Trophoblast cell (in vitro differentiated cells and primary cell): ENCODE data around the gene ACOX3.

ENCODE experiments used
- DNase-seq, 2 donors: peaks; one replicate each; pipeline ENCODE4 v3.0.0-alpha.2; 2016
- H2AFZ ChIP-seq: 2 replicates; pipeline ENCODE4 v1.6.1; 2013; ENCODE audit warnings: low read length, moderate library complexity, mild to moderate bottlenecking; ENCODE audit not compliant: insufficient read depth, poor library complexity
- H2AK5ac ChIP-seq: 2 replicates; pipeline ENCODE4 v1.6.1; 2013; ENCODE audit warnings: mild to moderate bottlenecking, low read length
- H2BK120ac ChIP-seq: 2 replicates; pipeline ENCODE4 v1.6.1; 2013; ENCODE audit warnings: low read length, mild to moderate bottlenecking, moderate library complexity; ENCODE audit not compliant: insufficient read depth, poor library complexity
- H2BK12ac ChIP-seq: 2 replicates; pipeline ENCODE4 v1.6.1; 2013; ENCODE audit warnings: mild to moderate bottlenecking, low read length, moderate library complexity
- H2BK5ac ChIP-seq: 2 replicates; pipeline ENCODE4 v1.6.1; 2013; ENCODE audit warnings: low read length, low read depth, moderate library complexity, mild to moderate bottlenecking; ENCODE audit not compliant: poor library complexity
- H3K14ac ChIP-seq: 2 replicates; pipeline ENCODE4 v1.6.1; 2013; ENCODE audit warnings: mild to moderate bottlenecking, low read length
- H3K18ac ChIP-seq: 2 replicates; pipeline ENCODE4 v1.6.1; 2013; ENCODE audit warnings: mild to moderate bottlenecking, low read length
- H3K23ac ChIP-seq: 2 replicates; pipeline ENCODE4 v1.6.1; 2013; ENCODE audit warnings: low read length
- H3K27ac ChIP-seq: 2 replicates; pipeline ENCODE4 v1.5.1; 2013; ENCODE audit warnings: low read depth, mild to moderate bottlenecking, inconsistent platforms, low read length, moderate library complexity
- H3K27me3 ChIP-seq: 2 replicates; pipeline ENCODE4 v1.6.1; 2013; ENCODE audit warnings: inconsistent platforms, mild to moderate bottlenecking, low read length, moderate library complexity; ENCODE audit not compliant: insufficient read depth
- H3K36me3 ChIP-seq, 2 experiments: 1 replicate in 1 of 2; 2 replicates in 1 of 2; pipeline ENCODE4 v1.6.1; 2013; ENCODE audit warnings: low read length in 2 of 2, mild to moderate bottlenecking in 2 of 2, moderate library complexity in 1 of 2; ENCODE audit not compliant: insufficient read depth in 2 of 2, control insufficient read depth in 1 of 2
- H3K4ac ChIP-seq: 2 replicates; pipeline ENCODE4 v1.6.1; 2013; ENCODE audit warnings: low read depth, mild to moderate bottlenecking, low read length, moderate library complexity
- H3K4me1 ChIP-seq, 2 experiments: 1 replicate in 1 of 2; 2 replicates in 1 of 2; pipeline ENCODE4 v1.6.1; 2013; ENCODE audit warnings: low read length in 2 of 2, mild to moderate bottlenecking in 2 of 2, moderate library complexity in 1 of 2; ENCODE audit not compliant: insufficient read depth in 2 of 2, control insufficient read depth in 1 of 2
- H3K4me2 ChIP-seq: 2 replicates; pipeline ENCODE4 v1.6.1; 2013; ENCODE audit warnings: inconsistent platforms, mild to moderate bottlenecking, low read length, moderate library complexity
- H3K4me3 ChIP-seq: 2 replicates; pipeline ENCODE4 v1.5.1; 2013; ENCODE audit warnings: mild to moderate bottlenecking, low read depth, low read length, inconsistent platforms
- H3K79me1 ChIP-seq: one replicate; pipeline ENCODE4 v1.6.1; 2013; ENCODE audit warnings: low read length
- H3K79me2 ChIP-seq: 2 replicates; pipeline ENCODE4 v1.6.1; 2013; ENCODE audit warnings: low read length, mild to moderate bottlenecking; ENCODE audit not compliant: control insufficient read depth, insufficient read depth, poor library complexity
- H3K9ac ChIP-seq: 2 replicates; pipeline ENCODE4 v1.6.1; 2013; ENCODE audit warnings: mild to moderate bottlenecking, low read length
- H3K9me3 ChIP-seq: 2 replicates; pipeline ENCODE4 v1.6.1; 2013; ENCODE audit warnings: low read depth, mild to moderate bottlenecking, control low read depth, inconsistent platforms, low read length; ENCODE audit not compliant: insufficient read depth
- H4K12ac ChIP-seq: 2 replicates; pipeline ENCODE4 v1.6.1; 2013; ENCODE audit warnings: low read depth, mild to moderate bottlenecking, low read length, moderate library complexity
- H4K8ac ChIP-seq: 2 replicates; pipeline ENCODE4 v1.6.1; 2013; ENCODE audit warnings: low read depth, mild to moderate bottlenecking, low read length, moderate library complexity
- H4K91ac ChIP-seq: one replicate; pipeline ENCODE4 v1.6.1; 2013; ENCODE audit warnings: low read depth, mild to moderate bottlenecking, low read length, moderate library complexity
- whole genome bisulfite sequencing: extraction: QIAGEN DNeasy Blood & Tissue Kit; methylation state at CpG from one replicate; pipeline ENCODE4 v1.1.7; 2013; ENCODE audit warnings: missing lambda C conversion rate; ENCODE audit not compliant: insufficient read length, insufficient coverage; ENCODE audit errors: extremely low coverage; 5-methylcytosine and 5-hydroxymethylcytosine counted together

ACOX3 gene

GRCh38 chr4:8446122-8446521 lies 5.6 kb upstream of the ACOX3 start:
- Histone ChIP-seq H3K4me3 (no peak overlapping the region), H4K91ac (no peak overlapping the region), H3K4ac (no peak overlapping the region), H3K9me3 (no peaks in the 10 kb centered on the region), H2BK12ac (no peak overlapping the region), H3K79me2 (peaks cover under 1% of the 10 kb centered on the region), H4K12ac (no peak overlapping the region), H3K14ac (no peak overlapping the region), H3K4me2 (no peak overlapping the region), H2AK5ac (no peak overlapping the region), H3K23ac (no peak overlapping the region), H3K18ac (no peak overlapping the region), H3K9ac (no peak overlapping the region), H2AFZ (no peak overlapping the region), H3K79me1 (peaks cover under 1% of the 10 kb centered on the region), H2BK5ac (no peak overlapping the region), H3K27ac (no peak overlapping the region), H3K27me3 (no peaks in the 10 kb centered on the region), H4K8ac (no peak overlapping the region), H2BK120ac (no peak overlapping the region), H3K4me1 (peaks cover 5 to 16% of the 10 kb centered on the region in 2 experiments), H3K36me3 (peaks cover 13 to 24% of the 10 kb centered on the region in 2 experiments)
- DNase-seq = no peak
- no CpG with 5 or more reads among the region's 3 CpGs for WGBS

DNA sequence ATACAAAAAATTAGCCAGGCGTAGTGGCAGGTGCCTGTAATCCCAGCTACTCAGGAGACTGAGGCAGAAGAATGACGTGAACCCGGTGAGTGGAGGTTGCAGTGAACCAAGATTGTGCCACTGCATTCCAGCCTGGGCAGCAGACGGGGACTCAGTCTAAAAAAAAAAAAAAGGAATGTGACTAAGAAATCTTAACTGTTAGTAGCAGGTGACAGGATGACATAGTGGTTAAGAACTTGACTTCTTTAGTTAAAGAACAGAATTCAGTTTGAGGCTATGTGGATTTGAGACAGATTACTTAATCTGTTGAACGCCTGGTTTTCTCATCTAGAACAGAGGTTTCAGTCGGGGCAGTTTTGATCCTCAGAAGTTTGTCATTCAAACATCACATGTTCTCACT lies 3.3 kb upstream of the ACOX3 start:
- H3K9me3 ChIP-seq = no peaks in the 10 kb centered on the region
- no peaks in the 10 kb centered on the region for H3K27me3 ChIP-seq
- peak; percentile 33 to 70 for DNase-seq
- H4K12ac ChIP-seq = no peak overlapping the region
- H2BK5ac ChIP-seq = no peak overlapping the region
- H2BK12ac ChIP-seq = no peak overlapping the region
- peaks cover 10 to 18% of the 10 kb centered on the region in 2 experiments for H3K36me3 ChIP-seq
- peaks cover 10% of the 10 kb centered on the region for H3K79me1 ChIP-seq
- H2AFZ ChIP-seq = no peak overlapping the region
- H4K91ac ChIP-seq = no peak overlapping the region
- peaks cover 8% of the 10 kb centered on the region for H3K79me2 ChIP-seq
- H3K23ac ChIP-seq = no peak overlapping the region
- no peak overlapping the region for H3K4ac ChIP-seq
- peaks cover 5 to 16% of the 10 kb centered on the region in 2 experiments for H3K4me1 ChIP-seq
- H4K8ac ChIP-seq = no peak overlapping the region
- WGBS = no CpG with 5 or more reads among the region's 6 CpGs
- no peak overlapping the region for H2BK120ac ChIP-seq
- H3K4me2 ChIP-seq = no peak overlapping the region
- no peak overlapping the region for H3K18ac ChIP-seq
- no peak overlapping the region for H3K4me3 ChIP-seq
- H3K9ac ChIP-seq = no peak overlapping the region
- no peak overlapping the region for H3K27ac ChIP-seq
- H2AK5ac ChIP-seq = no peak overlapping the region
- no peak overlapping the region for H3K14ac ChIP-seq

- H3K9me3 ChIP-seq = no peaks in the 10 kb centered on the region
- peak overlapping the region; percentile 99 for H3K4me2 ChIP-seq
- no peak overlapping the region for H3K9ac ChIP-seq
- no peak overlapping the region for H2AFZ ChIP-seq
- no peak overlapping the region for H3K14ac ChIP-seq
- peak in 1 of 2 donors; percentile 32 for DNase-seq
- H3K4ac ChIP-seq = peak overlapping the region; percentile 41
- no peak overlapping the region for H2BK5ac ChIP-seq
- H4K8ac ChIP-seq = no peak overlapping the region
- H3K27ac ChIP-seq = peak overlapping the region; percentile 5
- no peak overlapping the region for H2AK5ac ChIP-seq
- H2BK120ac ChIP-seq = no peak overlapping the region
- H3K36me3 ChIP-seq = peaks cover 2 to 10% of the 10 kb centered on the region in 2 experiments
- no peak overlapping the region for H4K12ac ChIP-seq
- peaks cover 5 to 16% of the 10 kb centered on the region in 2 experiments for H3K4me1 ChIP-seq
- no peak overlapping the region for H3K4me3 ChIP-seq
- no peak overlapping the region for H3K23ac ChIP-seq
- peaks cover 10% of the 10 kb centered on the region for H3K79me1 ChIP-seq
- H4K91ac ChIP-seq = no peak overlapping the region
- no CpG with 5 or more reads among the region's 10 CpGs for WGBS
- no peaks in the 10 kb centered on the region for H3K27me3 ChIP-seq
- H2BK12ac ChIP-seq = no peak overlapping the region
- no peak overlapping the region for H3K18ac ChIP-seq
- peaks cover 8% of the 10 kb centered on the region for H3K79me2 ChIP-seq
These were observed 2.3 kb upstream of the ACOX3 start for GRCh38 chr4:8442596-8443358.

GRCh38 chr4:8441499-8442091 lies 1.1 kb upstream of the ACOX3 start:
- Histone ChIP-seq H3K27me3 (no peaks in the 10 kb centered on the region), H3K4me3 (no peak overlapping the region), H3K27ac (no peak overlapping the region), H2BK12ac (no peak overlapping the region), H3K4me2 (peak overlapping the region; percentile 99), H3K36me3 (peaks cover 1 to 5% of the 10 kb centered on the region in 2 experiments), H2AFZ (no peak overlapping the region), H3K23ac (no peak overlapping the region), H4K8ac (no peak overlapping the region), H3K18ac (no peak overlapping the region), H2AK5ac (no peak overlapping the region), H3K79me2 (peaks cover 8% of the 10 kb centered on the region), H3K79me1 (peaks cover 10% of the 10 kb centered on the region), H3K4ac (no peak overlapping the region), H3K9me3 (no peaks in the 10 kb centered on the region), H2BK120ac (no peak overlapping the region), H2BK5ac (no peak overlapping the region), H3K4me1 (peaks cover 5 to 19% of the 10 kb centered on the region in 2 experiments), H3K14ac (no peak overlapping the region), H3K9ac (no peak overlapping the region), H4K12ac (no peak overlapping the region), H4K91ac (no peak overlapping the region)
- WGBS = no CpG with 5 or more reads among the region's 17 CpGs
- no peak for DNase-seq
